Upper lobe of left lung (tissue), 6 donors: ENCODE measurements around the gene NOP56. TPM values are rescaled to one million over a fixed set of nuclear protein-coding genes. Genes with fewer than 3 reads are reported as not detected.

Source experiments
- ATAC-seq, 2 donors: fragments of 200-7000 bp; cut with Tn5 transposase; one replicate each; pipeline ENCODE4 v1.9.1; 2022; ENCODE audit warnings: mild to moderate bottlenecking in 2 of 2, moderate library complexity in 2 of 2; ENCODE audit not compliant: low FRiP score in 2 of 2
- DNase-seq, 2 donors: peaks; one replicate each; pipeline ENCODE4 v3.0.0-alpha.2; 2019 to 2020
- H3K27ac ChIP-seq, 4 donors: fragments of 200-600 bp; sonication (generic); one replicate each; pipeline ENCODE4 v1.5.1; 2016 to 2019
- H3K27me3 ChIP-seq, 4 donors: fragments of 200-600 bp; sonication (generic); one replicate each; pipeline ENCODE4 v1.5.1; 2017 to 2019
- H3K36me3 ChIP-seq, 4 donors: fragments of 200-600 bp; sonication (generic); one replicate each; pipeline ENCODE4 v1.5.1; 2016 to 2019
- H3K4me1 ChIP-seq, 4 donors: fragments of 200-600 bp; sonication (generic); one replicate each; pipeline ENCODE4 v1.5.1; 2018 to 2019
- H3K4me3 ChIP-seq, 4 donors: fragments of 200-600 bp; sonication (generic); one replicate each; pipeline ENCODE4 v1.5.1; 2017 to 2019; ENCODE audit warnings: mild to moderate bottlenecking in 2 of 4, moderate library complexity in 1 of 4
- H3K9me3 ChIP-seq, 4 donors: fragments of 200-600 bp; sonication (generic); one replicate each; pipeline ENCODE4 v1.5.1; 2018 to 2019
- CTCF ChIP-seq, 6 experiments: fragments of 450-650 bp in 4 of 6; fragments of 200-600 bp in 2 of 6; sonication (generic) in 2 of 6; IDR thresholded peaks; one replicate each; pipeline ENCODE4 v1.5.1; 2016 to 2019; ENCODE audit warnings: antibody characterized with exemption in 6 of 6
- EP300 ChIP-seq, 4 donors: sonication (generic); formaldehyde crosslinking; IDR thresholded peaks; one replicate each; pipeline ENCODE4 v1.5.1; 2017; ENCODE audit warnings: antibody characterized with exemption in 4 of 4, control low read depth in 2 of 4
- POLR2A ChIP-seq, 4 donors: fragments of 450-650 bp; IDR thresholded peaks; one replicate each; pipeline ENCODE4 v1.5.1; 2016 to 2017; ENCODE audit warnings: antibody characterized with exemption in 4 of 4, mild to moderate bottlenecking in 2 of 4
- POLR2AphosphoS5 ChIP-seq, 2 donors: sonication (generic); formaldehyde crosslinking; IDR thresholded peaks; one replicate each; pipeline ENCODE4 v1.5.1; 2017; ENCODE audit warnings: antibody characterized with exemption in 2 of 2
- WGBS, 2 donors: methylation state at CpG; one replicate each; pipeline ENCODE4 v1.1.5; 2017 to 2018; 5-methylcytosine and 5-hydroxymethylcytosine counted together
- total RNA-seq, 6 donors: library from RNA; depleted of rRNA in 4 of 6; stranded (reverse); fragments of >200 nt in 4 of 6; gene quantifications; one replicate each; pipeline versions ENCODE4 v1.1.0 to v1.2.1, GENCODE V29; 2016 to 2021
- donor health status: DM: no; HTN: no; CAD: no; lungs with moderate emphysema.
- donor health status: DM: no; HTN: yes; CAD: no; lungs with severe emphysema.

Gene NOP56
- total RNA-seq, 6 donors from 2014 or later: 64.8 to 162 (median 93.6) TPM

- TF ChIP-seq POLR2AphosphoS5 (IDR thresholded peaks at IDR 0.05) (no peak), EP300 (IDR thresholded peaks at IDR 0.05) (no peak), POLR2A (IDR thresholded peaks at IDR 0.05) (no peak), CTCF (IDR thresholded peaks at IDR 0.05) (no peak)
- Histone ChIP-seq H3K4me3 (no peak overlapping the region), H3K27ac (no peak overlapping the region), H3K36me3 (no peaks in the 10 kb centered on the region), H3K4me1 (no peaks in the 10 kb centered on the region), H3K9me3 (peaks cover 9 to 22% (median 13%) of the 10 kb centered on the region in 4 donors), H3K27me3 (no peaks in the 10 kb centered on the region)
- DNase-seq (no peak), ATAC-seq (no peak)
- WGBS, 2 donors: 82 to 86% methylated on average over 6 of the region's 6 CpGs
Measured at GRCh38 chr20:2610326-2610725, 42.1 kb upstream of the NOP56 start.

- ATAC-seq: no peak
- TF ChIP-seq POLR2A (IDR thresholded peaks at IDR 0.05): no peak
- no peak for TF ChIP-seq POLR2AphosphoS5 (IDR thresholded peaks at IDR 0.05)
- TF ChIP-seq CTCF (IDR thresholded peaks at IDR 0.05): no peak
- no peak for TF ChIP-seq EP300 (IDR thresholded peaks at IDR 0.05)
- H3K4me3 ChIP-seq: no peak overlapping the region
Measured at GRCh38 chr20:2610941-2611720, 41.3 kb upstream of the NOP56 start.

GRCh38 chr20:2612073-2612472 is 40.4 kb upstream of the NOP56 start:
- TF ChIP-seq EP300 (IDR thresholded peaks at IDR 0.05) (no peak), POLR2A (IDR thresholded peaks at IDR 0.05) (no peak), POLR2AphosphoS5 (IDR thresholded peaks at IDR 0.05) (no peak), CTCF (IDR thresholded peaks at IDR 0.05) (no peak)
- 87 to 95% methylated on average over 3 of the region's 3 CpGs for WGBS, 2 donors
- no peak overlapping the region for H3K4me3 ChIP-seq
- no peaks in the 10 kb centered on the region for H3K27me3 ChIP-seq
- no peaks in the 10 kb centered on the region for H3K36me3 ChIP-seq
- no peak overlapping the region for H3K27ac ChIP-seq
- ATAC-seq (no peak), DNase-seq (peak in 1 of 2 donors; percentile 7)
- H3K9me3 ChIP-seq: peaks cover 0 to 7% (median 3%) of the 10 kb centered on the region in 4 donors
- no peaks in the 10 kb centered on the region for H3K4me1 ChIP-seq

More at GRCh38 chr20:2610941-2611720, 41.3 kb upstream of the NOP56 start:
- no peak for DNase-seq
- Histone ChIP-seq H3K27me3 (no peaks in the 10 kb centered on the region), H3K27ac (no peak overlapping the region), H3K9me3 (peaks cover 5 to 14% (median 9%) of the 10 kb centered on the region in 4 donors), H3K4me1 (no peaks in the 10 kb centered on the region), H3K36me3 (no peaks in the 10 kb centered on the region)
- WGBS, 2 donors: 65 to 69% methylated on average over 6 of the region's 6 CpGs

- Histone ChIP-seq H3K27ac (no peak overlapping the region), H3K36me3 (no peaks in the 10 kb centered on the region), H3K9me3 (no peaks in the 10 kb centered on the region), H3K4me3 (no peak overlapping the region), H3K27me3 (no peaks in the 10 kb centered on the region), H3K4me1 (no peaks in the 10 kb centered on the region)
- 77 to 78% methylated on average over 9 of the region's 9 CpGs for WGBS, 2 donors
- no peak for ATAC-seq
- no peak for DNase-seq
- TF ChIP-seq POLR2AphosphoS5 (IDR thresholded peaks at IDR 0.05): no peak
- TF ChIP-seq POLR2A (IDR thresholded peaks at IDR 0.05): no peak
- TF ChIP-seq EP300 (IDR thresholded peaks at IDR 0.05): no peak
- no peak for TF ChIP-seq CTCF (IDR thresholded peaks at IDR 0.05)
Measured at GRCh38 chr20:2616634-2617033, 35.8 kb upstream of the NOP56 start.
